Epidermal melanocyte (primary cell): ENCODE measurements around the gene MBP.
A peak's percentile ranks its signal among the peaks of the same experiment; 100 is the strongest.
"Not testable (repeated sequence)": the region's sequence is repeated elsewhere in the genome, so short reads cannot be mapped to it uniquely, and the experiment has no call there.

Source experiments
- DNase-seq: peaks from one replicate; pipeline ENCODE4 v3.0.0; 2011; ENCODE audit warnings: low spot score; ENCODE audit not compliant: insufficient read length

Gene MBP

GRCh38 chr18:76990343-76991020 is 142.1 kb downstream of the MBP start:
- DNase-seq: not testable (repeated sequence)

DNA sequence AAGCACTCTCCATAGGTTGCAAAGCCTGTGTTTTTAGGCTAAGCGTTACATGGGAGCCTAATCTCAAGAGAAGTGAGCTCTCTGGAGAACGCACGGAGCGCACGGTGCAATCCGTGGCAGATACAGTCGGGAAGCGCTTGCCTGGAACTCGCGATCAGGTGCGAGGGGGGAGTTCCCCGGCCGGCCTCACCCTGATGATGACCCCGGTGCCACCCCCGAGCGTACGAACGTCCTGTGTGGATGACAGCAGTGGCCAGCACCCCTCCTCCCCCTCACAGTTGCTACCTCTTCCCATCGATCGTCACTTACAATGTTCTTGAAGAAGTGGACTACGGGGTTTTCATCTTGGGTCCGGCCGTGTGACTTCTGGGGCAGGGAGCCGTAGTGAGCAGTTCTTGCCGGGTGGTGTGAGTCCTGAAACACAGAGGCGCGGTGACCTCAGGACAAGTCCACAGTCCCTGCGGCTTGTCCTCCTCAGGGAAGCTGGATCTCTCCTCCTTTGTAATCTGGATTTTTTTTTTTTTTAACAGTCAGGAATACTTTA is 142.9 kb downstream of the MBP start:
- no peak for DNase-seq

DNA sequence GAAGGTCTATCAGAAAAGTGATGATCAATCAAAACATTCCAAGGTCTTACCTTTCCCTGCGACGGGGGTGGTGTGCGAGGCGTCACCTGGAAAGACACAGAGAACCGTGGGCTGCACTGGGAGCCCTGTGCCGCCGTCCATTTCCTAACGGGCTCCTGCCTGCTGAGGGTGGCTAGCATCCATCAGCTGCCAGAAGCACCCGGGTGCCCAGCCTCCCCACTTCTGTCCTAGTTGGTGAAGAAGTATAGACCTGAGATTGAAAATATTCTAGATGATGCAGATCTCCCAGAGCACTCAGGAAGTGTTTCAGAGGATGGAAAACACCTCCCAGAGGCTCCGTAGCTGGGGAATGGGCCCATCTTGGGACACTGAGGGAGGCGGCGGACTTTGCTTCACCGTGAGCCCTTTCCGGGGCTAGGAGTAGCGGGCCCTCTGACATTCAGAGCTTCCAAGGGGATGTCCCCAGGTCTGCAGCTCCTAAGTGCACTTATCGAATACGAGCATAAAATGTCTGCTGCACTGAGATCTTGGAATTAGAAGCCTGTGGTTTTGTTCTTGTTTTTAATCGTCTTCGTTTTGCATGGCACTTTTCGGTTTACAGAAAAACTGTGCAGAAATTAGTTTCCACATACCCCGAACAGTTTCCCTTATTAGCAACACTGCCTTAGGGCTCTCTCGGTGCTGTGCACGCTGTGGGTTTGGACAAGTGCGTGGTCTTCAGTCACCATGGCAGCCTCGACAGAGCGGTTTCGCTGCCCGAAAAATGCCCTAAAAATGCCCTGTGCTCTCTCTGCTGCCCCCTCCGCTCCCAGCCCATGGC is 143.5 kb downstream of the MBP start:
- DNase-seq: no peak

GRCh38 chr18:76988031-76988826 is 144.4 kb downstream of the MBP start:
- no peak for DNase-seq

GRCh38 chr18:76986406-76986805 is 146.2 kb downstream of the MBP start:
- no peak for DNase-seq

GRCh38 chr18:76985951-76986236 is 146.7 kb downstream of the MBP start:
- DNase-seq: no peak

DNA sequence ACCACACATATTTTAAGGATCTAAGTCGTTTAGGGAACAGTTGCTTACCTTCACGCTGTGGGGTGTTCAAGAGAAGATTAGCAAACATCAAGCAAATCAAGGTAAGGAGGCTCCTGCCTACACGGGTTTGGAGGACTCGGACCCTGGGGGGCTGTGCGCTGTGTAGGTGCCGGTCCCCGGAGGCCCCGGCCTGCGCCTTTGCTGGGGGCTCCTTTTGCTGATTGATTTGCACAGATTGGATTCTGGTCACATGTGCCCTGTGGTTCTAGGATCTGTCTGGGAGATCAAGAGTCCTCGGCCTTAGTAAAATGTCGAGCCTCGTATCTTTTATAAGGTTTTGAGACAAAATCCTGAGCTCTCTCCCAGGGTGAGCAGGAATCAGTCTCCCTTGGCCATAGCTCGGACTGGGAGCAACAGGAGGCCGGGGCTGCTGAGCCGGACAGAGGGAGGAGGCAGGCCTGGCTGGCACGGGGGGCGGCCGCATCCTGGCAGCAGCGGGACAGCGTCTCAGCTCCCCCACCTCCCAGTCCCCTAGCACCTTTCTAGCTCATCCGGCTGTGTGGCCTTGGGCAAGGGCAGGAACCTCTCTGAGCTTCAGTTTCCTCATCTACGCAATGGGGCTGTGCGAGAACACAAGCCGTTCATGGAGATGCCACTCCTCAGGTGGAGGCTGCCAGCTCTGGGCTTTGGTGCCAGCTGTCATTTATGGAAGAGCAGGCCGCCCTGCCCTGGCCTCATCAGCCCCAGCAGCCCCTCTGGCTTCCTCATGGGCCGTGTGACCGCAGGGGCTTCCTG is 147.2 kb downstream of the MBP start:
- no peak for DNase-seq

GRCh38 chr18:76984193-76985155 is 148.1 kb downstream of the MBP start:
- DNase-seq: no peak

DNA sequence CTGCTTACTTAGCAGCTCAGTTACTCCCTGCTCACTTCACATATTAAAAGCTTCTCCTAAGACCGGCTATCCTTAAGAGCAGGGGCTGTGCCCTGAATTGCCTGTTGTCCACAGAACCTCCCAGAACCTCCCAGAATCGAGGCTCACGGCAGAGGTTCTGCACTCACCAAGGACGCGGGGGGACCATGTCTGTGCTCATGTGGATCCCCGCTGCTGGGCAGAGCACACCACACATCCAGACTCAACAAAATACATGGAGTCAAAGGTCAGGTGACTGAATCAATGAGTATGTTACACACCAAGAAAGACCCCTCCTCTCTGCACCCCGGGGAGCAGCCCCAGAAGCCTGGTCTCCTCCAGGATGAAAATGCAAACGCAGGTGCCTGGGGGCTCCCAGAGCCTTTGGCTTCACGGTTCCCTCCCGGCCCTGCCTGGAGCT is 149.0 kb downstream of the MBP start:
- no peak for DNase-seq

- peak; percentile 83 for DNase-seq
Measured at GRCh38 chr18:76982841-76983583, 149.6 kb downstream of the MBP start.

DNA sequence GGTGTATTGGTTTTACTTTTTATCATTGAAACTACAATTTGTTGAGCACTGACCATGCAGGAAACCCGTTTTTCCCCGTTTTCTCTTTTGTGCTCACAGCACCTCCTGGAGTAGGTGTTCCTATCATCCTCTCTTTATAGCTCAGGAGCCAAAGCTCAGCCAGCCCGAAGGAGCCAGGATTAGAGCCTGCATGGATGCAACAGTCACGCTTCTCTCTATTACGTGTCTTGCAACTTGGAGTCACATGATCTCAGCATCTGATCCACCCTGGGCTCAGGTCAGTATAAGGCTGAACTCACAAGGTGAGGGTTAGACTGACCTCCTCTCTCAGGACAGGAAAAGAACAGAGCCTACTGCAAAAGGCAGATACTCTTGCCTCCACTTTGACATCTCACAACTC is 150.5 kb downstream of the MBP start:
- no peak for DNase-seq

DNA sequence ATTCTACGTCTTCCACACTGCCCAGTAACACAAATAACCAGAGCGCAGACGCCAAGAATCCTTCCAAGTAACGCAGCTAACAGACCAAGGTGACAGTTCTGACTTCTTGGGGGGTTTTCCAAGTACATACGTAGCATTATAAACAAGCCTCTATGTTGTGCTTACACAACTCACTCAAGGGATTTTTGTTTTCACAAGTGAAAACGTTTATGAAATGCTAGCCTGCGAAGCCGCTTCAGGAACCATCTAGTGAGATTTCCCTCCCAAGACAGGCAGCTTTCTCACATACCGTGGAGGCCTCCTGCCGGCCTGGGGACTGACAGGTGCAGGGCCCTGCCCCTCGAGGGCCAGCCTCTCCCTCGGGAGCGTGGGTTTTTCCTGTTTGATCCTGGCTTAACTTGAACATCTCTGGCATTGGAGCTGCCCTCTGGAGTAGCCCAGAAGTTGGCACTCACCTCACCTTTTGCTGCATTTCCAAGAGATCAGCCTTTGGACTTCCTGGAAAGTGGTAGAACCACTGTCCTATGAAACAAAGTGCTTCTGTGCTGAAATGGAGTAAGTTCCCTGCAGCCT is 151.1 kb downstream of the MBP start:
- DNase-seq: no peak

- DNase-seq: no peak
Measured at GRCh38 chr18:76980663-76981395, 151.8 kb downstream of the MBP start.

DNA sequence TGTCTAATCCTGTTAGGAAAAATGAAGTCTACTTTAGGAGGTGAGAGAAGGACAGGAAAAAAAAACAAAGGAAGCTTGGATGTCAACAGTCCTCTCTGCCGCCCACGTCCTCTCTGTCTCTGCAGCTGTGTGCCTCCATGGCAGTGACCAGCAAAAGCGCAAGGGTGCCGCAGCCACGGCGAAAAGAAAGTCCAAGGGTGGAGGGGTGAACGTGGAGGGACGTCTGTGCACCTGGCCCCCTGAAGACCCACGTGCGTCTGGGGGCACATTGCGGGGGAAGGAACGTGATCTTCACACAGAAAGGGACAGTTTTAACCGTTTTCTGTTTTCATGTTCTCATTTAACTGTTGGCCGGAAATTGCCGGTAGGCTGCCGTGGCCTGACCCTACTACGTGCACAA is 152.7 kb downstream of the MBP start:
- no peak for DNase-seq

DNA sequence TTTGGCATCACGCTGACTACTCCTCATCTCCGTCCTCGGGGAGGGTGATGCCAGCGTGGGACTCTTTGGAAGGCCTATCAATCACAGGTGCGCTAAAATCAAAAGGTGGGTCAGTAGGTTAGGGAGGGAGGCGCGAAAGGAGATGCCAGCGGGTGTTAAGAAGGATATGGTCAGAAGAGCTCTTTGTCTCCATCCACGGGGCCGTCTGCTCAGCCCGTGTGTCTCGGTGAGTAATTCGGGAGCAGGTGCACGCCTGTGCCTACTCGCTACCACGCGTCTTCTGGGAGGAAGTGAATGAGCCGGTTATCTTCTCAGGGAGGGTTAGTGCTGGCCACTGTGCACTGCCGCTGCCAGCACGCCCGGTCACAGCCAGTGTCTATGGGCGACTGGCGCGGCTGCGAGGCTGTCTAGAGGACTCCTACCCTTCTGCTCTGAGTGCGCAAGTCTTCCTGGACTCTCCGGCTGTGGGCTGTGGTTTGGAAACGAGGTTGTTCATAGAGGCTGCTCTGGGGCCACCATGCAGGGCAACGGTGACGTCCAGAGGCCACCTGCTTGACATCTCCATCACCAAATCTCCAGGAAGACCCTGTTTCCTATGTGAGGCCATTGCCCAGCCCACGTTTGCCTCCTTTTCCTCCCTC is 153.4 kb downstream of the MBP start:
- no peak for DNase-seq

GRCh38 chr18:76978616-76979015 is 154.0 kb downstream of the MBP start:
- no peak for DNase-seq

- no peak for DNase-seq
Measured at GRCh38 chr18:76977684-76978232, 154.8 kb downstream of the MBP start.
